Sigmoid colon (tissue), 7 donors: Measurements from ENCODE around the gene LPP. TPM values are rescaled to one million over a fixed set of nuclear protein-coding genes. Genes with fewer than 3 reads are reported as not detected.

ENCODE experiments used
- DNase-seq: peaks from one replicate; pipeline ENCODE4 v3.0.0-alpha.2; 2019
- H3K27ac ChIP-seq, 4 donors: fragments of 200-600 bp; sonication (generic); one replicate each; pipeline ENCODE4 v1.5.1; 2016 to 2019; ENCODE audit warnings: mild to moderate bottlenecking in 1 of 4
- H3K27me3 ChIP-seq, 3 donors: fragments of 200-600 bp; sonication (generic); one replicate each; pipeline ENCODE4 v1.5.1; 2019; ENCODE audit warnings: mild to moderate bottlenecking in 1 of 3
- H3K36me3 ChIP-seq, 4 donors: fragments of 200-600 bp; sonication (generic); one replicate each; pipeline ENCODE4 v1.5.1; 2016 to 2019
- H3K4me1 ChIP-seq, 4 donors: fragments of 200-600 bp; sonication (generic); one replicate each; pipeline ENCODE4 v1.5.1; 2017 to 2019
- H3K4me3 ChIP-seq, 4 donors: fragments of 200-600 bp; sonication (generic); one replicate each; pipeline ENCODE4 v1.5.1; 2017 to 2019; ENCODE audit warnings: mild to moderate bottlenecking in 2 of 4, moderate library complexity in 1 of 4
- H3K9me3 ChIP-seq, 4 donors: fragments of 200-600 bp in 3 of 4; sonication (generic) in 3 of 4; one replicate each; pipeline versions ENCODE4 v1.5.1 to v1.6.1; 2013 to 2019
- EP300 ChIP-seq, 4 donors: sonication (generic); formaldehyde crosslinking; IDR thresholded peaks; one replicate each; pipeline ENCODE4 v1.6.1; 2017; ENCODE audit warnings: antibody characterized with exemption in 4 of 4
- POLR2A ChIP-seq, 2 donors: fragments of 450-650 bp; IDR thresholded peaks; one replicate each; pipeline ENCODE4 v1.6.1; 2016; ENCODE audit warnings: antibody characterized with exemption in 2 of 2, mild to moderate bottlenecking in 2 of 2, moderate library complexity in 2 of 2
- POLR2AphosphoS5 ChIP-seq, 4 donors: sonication (generic); formaldehyde crosslinking; IDR thresholded peaks; one replicate each; pipeline ENCODE4 v1.6.1; 2017; ENCODE audit warnings: antibody characterized with exemption in 4 of 4
- WGBS, 2 donors: extraction: QIAGEN DNeasy Blood & Tissue Kit; methylation state at CpG; one replicate each; pipeline ENCODE4 v1.1.7; 2013; 5-methylcytosine and 5-hydroxymethylcytosine counted together
- intact Hi-C: fragments of 100-400 bp; cut with DNase I; formaldehyde crosslinking; loops from one replicate; pipeline ENCODE4 v1.15.1; 2023
- polyA plus RNA-seq, 3 donors: library from polyadenylated mRNA; stranded (reverse); fragments of 200-250 nt; gene quantifications; one replicate each; pipeline ENCODE4 v1.2.3, GENCODE V29; 2013
- total RNA-seq, 4 donors: library from RNA; depleted of rRNA; stranded (reverse); fragments of >200 nt; gene quantifications; one replicate each; pipeline ENCODE4 v1.1.0, GENCODE V29; 2016
- TF ChIP-seq, protein P1 (sequence below), 4 experiments: fragments of 450-650 bp in 3 of 4; fragments of 200-600 bp in 1 of 4; IDR thresholded peaks; one replicate each; pipeline ENCODE4 v1.5.1; 2016 to 2019; ENCODE audit warnings: antibody characterized with exemption in 4 of 4, mild to moderate bottlenecking in 3 of 4, moderate library complexity in 2 of 4
- donor health status: healthy with polysubstance abuse.
- donor health status: Bipolar disorder and iron deficiency.
- donor health status: healthy.

LPP gene
- total and polyA plus RNA-seq, 7 donors = 5.3 to 1,773 (median 824) TPM

- peaks cover 0 to 97% (median 87%) of the 10 kb centered on the region in 4 donors for H3K4me1 ChIP-seq
- no peaks in the 10 kb centered on the region for H3K9me3 ChIP-seq
- WGBS, 2 donors = 81 to 95% methylated on average over 4 of the region's 4 CpGs
- H3K36me3 ChIP-seq = peaks cover 0 to 6% (median 0%) of the 10 kb centered on the region in 4 donors
- no peak for TF ChIP-seq EP300 (IDR thresholded peaks at IDR 0.05)
- TF ChIP-seq, protein P1, sequence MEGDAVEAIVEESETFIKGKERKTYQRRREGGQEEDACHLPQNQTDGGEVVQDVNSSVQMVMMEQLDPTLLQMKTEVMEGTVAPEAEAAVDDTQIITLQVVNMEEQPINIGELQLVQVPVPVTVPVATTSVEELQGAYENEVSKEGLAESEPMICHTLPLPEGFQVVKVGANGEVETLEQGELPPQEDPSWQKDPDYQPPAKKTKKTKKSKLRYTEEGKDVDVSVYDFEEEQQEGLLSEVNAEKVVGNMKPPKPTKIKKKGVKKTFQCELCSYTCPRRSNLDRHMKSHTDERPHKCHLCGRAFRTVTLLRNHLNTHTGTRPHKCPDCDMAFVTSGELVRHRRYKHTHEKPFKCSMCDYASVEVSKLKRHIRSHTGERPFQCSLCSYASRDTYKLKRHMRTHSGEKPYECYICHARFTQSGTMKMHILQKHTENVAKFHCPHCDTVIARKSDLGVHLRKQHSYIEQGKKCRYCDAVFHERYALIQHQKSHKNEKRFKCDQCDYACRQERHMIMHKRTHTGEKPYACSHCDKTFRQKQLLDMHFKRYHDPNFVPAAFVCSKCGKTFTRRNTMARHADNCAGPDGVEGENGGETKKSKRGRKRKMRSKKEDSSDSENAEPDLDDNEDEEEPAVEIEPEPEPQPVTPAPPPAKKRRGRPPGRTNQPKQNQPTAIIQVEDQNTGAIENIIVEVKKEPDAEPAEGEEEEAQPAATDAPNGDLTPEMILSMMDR (IDR thresholded peaks at IDR 0.05) = no peak
- no peak for TF ChIP-seq POLR2AphosphoS5 (IDR thresholded peaks at IDR 0.05)
- TF ChIP-seq POLR2A (IDR thresholded peaks at IDR 0.05) = no peak
- no peak overlapping the region for H3K4me3 ChIP-seq
- H3K27ac ChIP-seq = peak overlapping the region; percentile 11 to 97 (median 82)
- no peak for DNase-seq
- H3K27me3 ChIP-seq = no peaks in the 10 kb centered on the region
- intact Hi-C loops = no loop called here
Observed at GRCh38 chr3:188236271-188236670, 82.3 kb downstream of the LPP start.

DNA sequence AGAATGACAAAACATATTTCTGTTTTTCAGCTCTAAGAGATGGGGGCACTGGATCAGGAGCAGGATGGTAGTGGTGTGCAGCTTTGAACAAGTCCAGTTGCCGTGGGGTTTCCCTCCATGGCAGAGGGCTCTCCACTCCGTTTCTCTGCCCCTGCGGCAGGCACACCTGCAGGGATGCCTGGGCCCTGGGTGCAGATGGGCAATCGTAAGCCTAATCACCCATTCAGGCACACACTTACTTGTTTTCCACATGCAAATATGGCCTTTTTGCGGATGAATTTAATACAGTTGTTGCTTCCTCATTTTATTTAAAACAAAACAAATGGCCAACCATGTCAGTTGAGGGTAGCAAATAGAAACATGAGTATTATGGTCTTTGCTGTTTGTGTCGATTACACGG, 85.1 kb downstream of the LPP start:
- no peak for DNase-seq
- H3K27me3 ChIP-seq = no peaks in the 10 kb centered on the region
- H3K4me1 ChIP-seq = peaks cover 0 to 97% (median 88%) of the 10 kb centered on the region in 4 donors
- TF ChIP-seq POLR2A (IDR thresholded peaks at IDR 0.05) (no peak), EP300 (IDR thresholded peaks at IDR 0.05) (no peak), POLR2AphosphoS5 (IDR thresholded peaks at IDR 0.05) (no peak)
- TF ChIP-seq, protein P1 (IDR thresholded peaks at IDR 0.05) = no peak
- H3K4me3 ChIP-seq = no peak overlapping the region
- H3K9me3 ChIP-seq = no peaks in the 10 kb centered on the region
- peak overlapping the region; percentile 38 to 97 (median 83) for H3K27ac ChIP-seq
- WGBS, 2 donors = 50 to 70% methylated on average over 7 of the region's 7 CpGs
- peaks cover 0 to 6% (median 0%) of the 10 kb centered on the region in 4 donors for H3K36me3 ChIP-seq
- intact Hi-C loops = no loop called here

DNA sequence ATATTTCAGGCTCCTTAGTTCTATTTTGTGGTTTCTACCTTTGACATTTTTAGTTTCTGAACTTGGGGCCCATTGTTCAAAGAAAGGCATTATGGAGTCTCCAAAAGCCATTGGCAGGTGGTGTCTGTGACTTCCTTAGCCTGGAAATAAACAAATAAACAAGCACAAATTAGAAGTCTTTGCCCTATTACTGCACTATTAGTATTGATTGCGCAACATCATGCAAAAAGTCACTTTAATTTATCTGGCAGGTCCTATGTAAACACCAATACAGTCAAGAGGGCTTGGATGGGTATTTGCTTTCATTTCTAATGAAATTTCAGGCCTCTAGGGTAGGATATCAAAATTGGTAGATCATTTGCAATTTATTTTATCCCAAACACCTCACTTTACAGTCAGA, 85.6 kb downstream of the LPP start:
- Histone ChIP-seq H3K27me3 (no peaks in the 10 kb centered on the region), H3K9me3 (no peaks in the 10 kb centered on the region), H3K36me3 (peaks cover 0 to 6% (median 0%) of the 10 kb centered on the region in 4 donors), H3K27ac (peak overlapping the region; percentile 70 to 97 (median 83)), H3K4me3 (no peak overlapping the region), H3K4me1 (peaks cover 0 to 97% (median 87%) of the 10 kb centered on the region in 4 donors)
- TF ChIP-seq POLR2A (IDR thresholded peaks at IDR 0.05) (no peak), POLR2AphosphoS5 (IDR thresholded peaks at IDR 0.05) (no peak)
- TF ChIP-seq, protein P1 (IDR thresholded peaks at IDR 0.05) = no peak
- intact Hi-C loops = no loop called here
- WGBS, 2 donors = 95 to 98% methylated on average over 1 of the region's 1 CpG
- no peak for DNase-seq

- H3K9me3 ChIP-seq = no peaks in the 10 kb centered on the region
- peaks cover 0 to 6% (median 0%) of the 10 kb centered on the region in 4 donors for H3K36me3 ChIP-seq
- peaks cover 0 to 97% (median 86%) of the 10 kb centered on the region in 4 donors for H3K4me1 ChIP-seq
- DNase-seq = no peak
- peak overlapping the region; percentile 70 to 97 (median 83) for H3K27ac ChIP-seq
- H3K4me3 ChIP-seq = peak overlapping the region in 2 of 4 donors; percentile 2 to 18
- intact Hi-C loops = no loop called here
- TF ChIP-seq POLR2AphosphoS5 (IDR thresholded peaks at IDR 0.05) = no peak
- TF ChIP-seq POLR2A (IDR thresholded peaks at IDR 0.05) = no peak
- TF ChIP-seq, protein P1 (IDR thresholded peaks at IDR 0.05) = no peak
- TF ChIP-seq EP300 (IDR thresholded peaks at IDR 0.05) = no peak
- 87 to 90% methylated on average over 7 of the region's 7 CpGs for WGBS, 2 donors
- no peaks in the 10 kb centered on the region for H3K27me3 ChIP-seq
Observed at GRCh38 chr3:188240189-188240981, 86.4 kb downstream of the LPP start.
